Urinary bladder (tissue), 4 donors: Measurements from ENCODE around the gene ZBTB37. TPM values are rescaled to one million over a fixed set of nuclear protein-coding genes. Genes with fewer than 3 reads are reported as not detected.
"Not testable (repeated sequence)": the region's sequence is repeated elsewhere in the genome, so short reads cannot be mapped to it uniquely, and the experiment has no call there.

Source experiments
- DNase-seq: peaks from one replicate; pipeline ENCODE4 v3.0.0-alpha.2; 2015; ENCODE audit errors: extremely low spot score
- H3K27ac ChIP-seq: one replicate; pipeline ENCODE4 v1.5.1; 2013; ENCODE audit warnings: low read depth, mild to moderate bottlenecking, moderate library complexity
- H3K36me3 ChIP-seq: one replicate; pipeline ENCODE4 v1.6.1; 2013; ENCODE audit warnings: mild to moderate bottlenecking, moderate library complexity; ENCODE audit not compliant: insufficient read depth
- H3K4me1 ChIP-seq: one replicate; pipeline ENCODE4 v1.6.1; 2013; ENCODE audit warnings: mild to moderate bottlenecking, moderate library complexity; ENCODE audit not compliant: insufficient read depth
- H3K4me3 ChIP-seq: one replicate; pipeline ENCODE4 v1.5.1; 2013; ENCODE audit warnings: low read depth, low read length
- WGBS: extraction: QIAGEN DNeasy Blood & Tissue Kit; methylation state at CpG from one replicate; pipeline ENCODE4 v1.1.7; 2013; 5-methylcytosine and 5-hydroxymethylcytosine counted together
- polyA plus RNA-seq: library from polyadenylated mRNA; stranded (reverse); fragments of 200-250 nt; gene quantifications from one replicate; pipeline ENCODE4 v1.2.3, GENCODE V29; 2013
- total RNA-seq: library from RNA; depleted of rRNA; stranded (reverse); fragments of >200 nt; gene quantifications from one replicate; pipeline ENCODE4 v1.2.3, GENCODE V29; 2014
- donor health status: healthy with polysubstance abuse.
- donor health status: healthy.

ZBTB37 gene
- total and polyA plus RNA-seq, 2 donors: 1.3 to 32.8 TPM

DNA sequence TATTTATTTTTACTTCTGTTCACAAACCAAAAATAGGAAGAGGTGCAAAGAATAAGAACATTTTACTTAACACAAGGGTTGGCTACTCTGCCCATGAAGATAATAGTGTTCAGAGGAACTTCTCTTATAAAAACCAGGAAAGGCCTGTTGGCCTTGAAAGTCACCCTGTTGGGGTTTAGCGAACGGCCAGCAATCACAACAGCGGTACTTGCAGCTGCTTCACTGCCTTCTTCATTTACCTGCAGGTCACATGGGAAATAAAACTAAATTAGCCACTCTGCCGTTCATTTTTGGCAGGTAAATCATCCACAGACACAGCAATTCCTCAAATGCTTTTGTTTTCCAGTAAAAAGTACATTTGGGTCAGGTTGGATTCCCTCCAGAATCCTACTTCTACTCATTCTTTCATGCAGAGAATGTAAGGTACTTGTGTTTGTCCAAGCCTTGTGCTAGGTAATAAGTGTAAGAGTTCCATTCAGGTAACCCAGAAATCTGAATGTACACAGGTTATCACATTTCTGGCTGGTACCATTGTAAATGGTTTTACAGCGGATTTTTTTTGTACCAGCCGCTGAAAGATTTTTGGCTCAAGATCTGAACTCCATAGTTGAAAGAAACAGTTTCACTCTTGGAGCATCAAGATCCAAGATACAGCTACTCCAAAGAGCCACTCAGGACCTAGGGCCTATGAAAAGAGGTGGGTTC, 35.8 kb downstream of the ZBTB37 start:
- no peak for DNase-seq
- H3K36me3 ChIP-seq: no peaks in the 10 kb centered on the region
- no peaks in the 10 kb centered on the region for H3K4me1 ChIP-seq
- H3K27ac ChIP-seq: no peak overlapping the region
- no peak overlapping the region for H3K4me3 ChIP-seq
- WGBS: 86% methylated on average over 6 of the region's 6 CpGs

GRCh38 chr1:173913111-173913510, 44.9 kb downstream of the ZBTB37 start:
- WGBS: 89% methylated on average over 3 of the region's 3 CpGs
- Histone ChIP-seq H3K27ac (no peak overlapping the region), H3K4me3 (no peak overlapping the region), H3K36me3 (no peaks in the 10 kb centered on the region), H3K4me1 (no peaks in the 10 kb centered on the region)
- DNase-seq: no peak

GRCh38 chr1:173914366-173914871, 46.2 kb downstream of the ZBTB37 start:
- Histone ChIP-seq H3K27ac (no peak overlapping the region), H3K36me3 (no peaks in the 10 kb centered on the region), H3K4me1 (no peaks in the 10 kb centered on the region), H3K4me3 (no peak overlapping the region)
- WGBS: 87% methylated on average over 13 of the region's 13 CpGs
- DNase-seq: no peak

- Histone ChIP-seq H3K4me1 (no peaks in the 10 kb centered on the region), H3K27ac (no peak overlapping the region), H3K4me3 (no peak overlapping the region), H3K36me3 (no peaks in the 10 kb centered on the region)
- DNase-seq: no peak
- 83% methylated on average over 2 of the region's 2 CpGs for WGBS
These were observed 47.4 kb downstream of the ZBTB37 start for GRCh38 chr1:173915596-173915995.

- WGBS: 86% methylated on average over 4 of the region's 4 CpGs
- Histone ChIP-seq H3K27ac (no peak overlapping the region), H3K4me1 (no peaks in the 10 kb centered on the region), H3K4me3 (no peak overlapping the region), H3K36me3 (no peaks in the 10 kb centered on the region)
- no peak for DNase-seq
These were observed 48.5 kb downstream of the ZBTB37 start for GRCh38 chr1:173916667-173917066.

DNA sequence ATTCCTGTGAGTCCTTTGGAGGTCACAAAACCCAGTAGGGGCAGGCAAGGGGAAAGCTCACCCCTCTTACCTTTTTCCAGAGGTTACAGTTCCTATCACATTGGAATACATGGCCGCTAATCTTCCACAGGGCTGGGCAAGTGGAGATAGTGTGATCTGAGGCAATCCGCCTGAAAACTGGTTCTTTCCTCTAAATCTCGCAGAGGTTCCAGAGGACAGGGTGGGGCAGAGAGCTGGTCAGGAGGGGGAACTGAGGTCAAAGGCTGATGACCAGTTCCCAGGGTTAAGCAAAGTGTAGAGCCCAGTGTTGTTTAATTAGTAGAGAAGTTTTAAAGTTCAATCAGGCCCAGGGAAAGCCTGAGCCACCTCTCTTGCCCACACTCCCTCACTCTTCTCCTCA, 49.0 kb downstream of the ZBTB37 start, which contains the start of gene SERPINC1:
Gene SERPINC1 (minus strand): TSS at position 179 of the 400 bp plus-strand sequence. CDS start 68 bp downstream, at position 111.
- Histone ChIP-seq H3K27ac (no peak within 1 kb of the TSS), H3K4me3 (no peak within 1 kb of the TSS), H3K4me1 (no peaks in the 10 kb centered on the region), H3K36me3 (no peaks in the 10 kb centered on the region)
- no peak for DNase-seq
- 92% methylated on average over 3 of the region's 3 CpGs for WGBS

- no peak for DNase-seq
- WGBS: 83% methylated on average over 12 of the region's 12 CpGs
- Histone ChIP-seq H3K27ac (no peak overlapping the region), H3K4me1 (no peaks in the 10 kb centered on the region), H3K4me3 (no peak overlapping the region), H3K36me3 (no peaks in the 10 kb centered on the region)
These were observed 49.7 kb downstream of the ZBTB37 start for GRCh38 chr1:173917635-173918493.

DNA sequence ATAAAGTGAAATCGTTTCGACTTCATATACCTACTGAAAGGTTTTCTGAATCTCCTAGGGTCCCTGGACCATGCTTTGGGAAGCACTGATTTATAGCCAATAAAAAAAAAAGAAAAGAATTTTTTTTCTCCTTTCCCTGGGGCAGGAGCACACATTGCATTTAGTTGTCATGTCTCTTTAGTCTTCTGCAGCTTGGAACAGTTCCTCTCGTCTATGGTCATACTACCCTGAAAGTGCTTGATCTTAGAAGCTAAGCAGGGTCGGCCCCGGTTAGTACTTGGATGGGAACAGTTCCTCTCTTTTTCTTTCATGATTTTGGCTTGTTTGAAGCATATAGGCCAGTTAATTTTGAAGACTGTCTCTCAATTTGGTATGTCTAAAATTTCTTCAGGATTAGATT, 52.7 kb downstream of the ZBTB37 start:
- Histone ChIP-seq H3K4me3 (no peak overlapping the region), H3K36me3 (no peaks in the 10 kb centered on the region), H3K27ac (no peak overlapping the region), H3K4me1 (no peaks in the 10 kb centered on the region)
- no peak for DNase-seq
- WGBS: 86% methylated on average over 5 of the region's 5 CpGs

DNA sequence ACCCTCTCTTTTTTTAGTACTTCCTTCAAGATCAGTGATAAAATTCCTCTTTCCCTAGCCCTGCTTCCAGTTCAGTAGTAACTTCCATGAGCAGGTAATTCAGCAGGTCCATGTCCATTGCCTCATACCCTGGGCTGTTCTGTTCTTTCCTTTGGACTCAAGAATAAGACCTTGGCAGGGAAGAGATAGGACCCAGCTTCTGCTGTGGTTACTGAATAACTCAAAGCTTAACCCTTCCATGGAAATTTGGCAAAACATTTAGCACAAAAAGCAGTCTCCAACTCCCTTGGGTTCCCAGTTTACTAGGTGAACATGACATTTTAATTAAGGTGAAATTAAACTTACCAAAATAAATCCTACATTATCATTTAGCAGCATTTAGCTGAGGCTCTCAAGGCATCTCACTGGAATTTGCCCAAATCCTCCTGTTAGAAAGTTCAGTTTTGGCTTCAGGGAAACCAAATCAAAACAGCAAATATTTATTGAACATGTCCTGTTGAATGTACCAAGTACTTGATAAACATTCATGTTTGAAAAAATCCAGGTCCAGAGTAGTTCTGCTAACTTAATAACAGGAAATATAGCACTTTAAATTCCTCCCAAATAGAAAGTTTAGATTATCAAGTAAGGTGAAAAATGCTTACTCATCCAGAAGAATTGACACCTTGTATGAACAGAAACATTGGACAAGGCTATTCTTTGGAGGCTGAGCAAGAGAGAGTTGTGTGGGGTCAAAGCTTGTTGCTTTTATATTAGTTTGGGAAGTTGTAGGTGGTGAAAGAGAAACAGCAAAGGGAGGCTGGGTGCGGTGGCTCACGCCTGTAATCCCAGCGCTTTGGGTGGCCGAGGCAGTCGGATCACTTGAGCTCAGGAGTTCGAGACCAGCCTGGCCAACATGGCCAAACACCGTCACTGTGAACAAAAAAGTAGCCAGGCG, 57.4 kb downstream of the ZBTB37 start:
- H3K36me3 ChIP-seq: no peaks in the 10 kb centered on the region
- H3K27ac ChIP-seq: no peak overlapping the region
- no peak for DNase-seq
- no peak overlapping the region for H3K4me3 ChIP-seq
- H3K4me1 ChIP-seq: no peaks in the 10 kb centered on the region
- WGBS: 95% methylated on average over 8 of the region's 8 CpGs

DNA sequence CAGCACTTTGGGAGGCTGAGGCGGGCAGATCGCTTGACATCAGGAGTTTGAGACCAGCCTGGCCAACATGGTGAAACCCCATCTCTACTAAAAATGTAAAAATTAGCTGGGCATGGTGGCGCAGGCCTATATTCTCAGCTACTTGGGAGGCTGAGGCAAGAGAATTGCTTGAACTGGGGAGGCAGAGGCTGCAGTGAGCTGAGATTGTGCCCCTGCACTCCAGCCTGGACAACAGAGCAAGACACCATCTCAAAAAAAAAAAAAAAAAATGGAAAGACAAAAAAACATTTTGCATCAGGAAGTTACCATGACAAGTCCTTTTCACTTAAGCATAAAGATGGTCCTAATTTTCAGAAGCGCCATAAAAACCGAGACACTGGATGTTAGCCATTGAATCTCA, 62.4 kb downstream of the ZBTB37 start:
- not testable (repeated sequence) for H3K4me1 ChIP-seq, H3K4me3 ChIP-seq, H3K27ac ChIP-seq, H3K36me3 ChIP-seq, DNase-seq
- WGBS: 97% methylated on average over 5 of the region's 5 CpGs

DNA sequence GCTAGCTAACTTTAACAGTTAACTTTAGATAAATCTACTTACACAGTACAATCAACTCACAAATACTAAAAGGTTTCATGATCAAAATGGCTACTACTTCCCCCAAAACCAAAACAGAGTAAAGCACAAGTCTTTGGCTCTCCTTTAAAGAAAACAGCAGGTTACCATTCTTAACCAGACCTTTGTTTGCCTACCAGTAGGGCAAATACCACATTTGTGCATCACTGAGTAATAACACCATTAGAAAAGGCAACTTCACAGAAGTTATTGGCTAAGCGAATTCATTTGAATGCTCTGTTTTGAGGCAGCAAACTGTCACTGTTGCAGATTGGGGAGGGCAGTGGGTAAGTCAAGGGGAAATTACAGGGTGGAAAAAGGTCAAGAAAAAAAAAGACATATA, 66.3 kb downstream of the ZBTB37 start:
- H3K4me3 ChIP-seq: no peak overlapping the region
- no peak overlapping the region for H3K27ac ChIP-seq
- DNase-seq: no peak
- H3K36me3 ChIP-seq: peaks cover 7% of the 10 kb centered on the region
- 91% methylated on average over 1 of the region's 1 CpG for WGBS
- H3K4me1 ChIP-seq: no peaks in the 10 kb centered on the region

DNA sequence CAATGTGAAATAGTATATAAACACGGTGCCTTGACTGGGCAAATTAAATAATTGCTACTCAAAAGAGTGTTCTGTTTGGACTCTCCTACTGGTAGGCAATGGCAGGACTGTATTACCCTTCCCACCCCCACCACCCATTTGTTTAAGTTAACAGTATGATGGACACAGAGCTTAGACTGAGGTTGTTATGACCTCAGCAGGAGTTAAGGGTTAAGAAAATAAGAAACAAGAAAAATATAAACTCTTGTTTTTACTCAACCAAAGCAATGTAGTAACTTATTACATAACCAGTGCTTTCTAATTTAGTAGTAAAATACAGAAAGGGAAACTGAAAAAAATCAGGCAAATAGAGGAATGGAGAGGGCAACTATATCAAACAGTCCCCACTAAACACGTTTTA, 68.9 kb downstream of the ZBTB37 start:
- no peak overlapping the region for H3K27ac ChIP-seq
- peaks cover 7% of the 10 kb centered on the region for H3K36me3 ChIP-seq
- 76% methylated on average over 2 of the region's 2 CpGs for WGBS

DNA sequence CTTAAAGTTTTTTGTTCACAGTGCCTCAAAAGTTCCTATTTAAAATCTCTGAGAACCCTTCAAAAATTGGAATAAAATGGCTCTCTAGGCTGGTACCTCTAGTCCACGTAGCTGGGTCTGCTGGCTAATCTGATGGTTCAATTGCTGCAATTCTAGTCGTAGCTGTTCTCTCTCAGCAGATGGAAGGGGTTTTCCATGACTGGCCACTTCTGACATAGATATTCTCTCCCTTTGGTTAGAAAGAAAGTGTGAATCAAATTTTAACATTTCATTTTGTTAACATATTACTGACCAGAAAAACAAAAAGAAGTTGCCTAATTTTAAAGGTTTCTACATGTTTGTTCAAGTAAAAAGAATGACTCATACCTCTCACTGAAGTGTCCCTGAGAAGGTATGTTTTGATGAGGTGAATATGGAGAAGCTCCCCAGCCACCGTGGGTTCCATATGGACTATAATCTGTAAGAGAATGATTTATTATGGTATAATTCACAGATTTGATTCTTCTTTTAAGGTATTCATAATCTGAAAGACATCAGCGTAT, 78.3 kb downstream of the ZBTB37 start:
- 89% methylated on average over 4 of the region's 4 CpGs for whole genome bisulfite sequencing
- Histone ChIP-seq H3K4me3 (no peak overlapping the region), H3K4me1 (no peaks in the 10 kb centered on the region), H3K27ac (no peak overlapping the region), H3K36me3 (peaks cover 17% of the 10 kb centered on the region)
- DNase-seq: no peak

More for the DNA sequence above, 68.9 kb downstream of the ZBTB37 start:
- Histone ChIP-seq H3K4me1 (no peaks in the 10 kb centered on the region), H3K4me3 (no peak overlapping the region)
- no peak for DNase-seq
